HG03354 (cell line): ENCODE data around the gene RAPGEF6.

Experiments used
- ATAC-seq: cut with Tn5 transposase; IDR thresholded peaks from one replicate; pipeline ENCODE4 v1.9.1; 2021; ENCODE audit warnings: mild to moderate bottlenecking; ENCODE audit not compliant: unreplicated experiment, poor library complexity, severe bottlenecking

Gene RAPGEF6

DNA sequence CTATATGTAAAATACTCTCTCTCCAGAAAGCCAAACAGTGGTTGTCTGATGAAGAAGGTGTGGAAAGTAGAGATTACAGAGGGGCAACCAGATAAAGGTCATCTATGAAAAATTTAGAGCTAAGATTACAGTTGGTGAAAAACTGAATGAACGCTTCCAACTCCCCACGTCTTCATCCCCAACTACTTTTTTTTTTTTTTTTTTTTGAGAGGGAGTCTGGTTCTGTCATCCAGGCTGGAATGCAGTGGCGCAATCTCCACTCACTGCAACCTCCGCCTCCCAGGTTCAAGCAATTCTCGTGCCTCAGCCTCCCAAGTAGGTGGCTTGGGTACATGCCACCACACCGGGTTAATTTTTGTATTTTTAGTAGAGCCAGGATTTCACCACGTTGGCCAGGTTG lies 64.3 kb downstream of the RAPGEF6 start:
- ATAC-seq, result no peak

DNA sequence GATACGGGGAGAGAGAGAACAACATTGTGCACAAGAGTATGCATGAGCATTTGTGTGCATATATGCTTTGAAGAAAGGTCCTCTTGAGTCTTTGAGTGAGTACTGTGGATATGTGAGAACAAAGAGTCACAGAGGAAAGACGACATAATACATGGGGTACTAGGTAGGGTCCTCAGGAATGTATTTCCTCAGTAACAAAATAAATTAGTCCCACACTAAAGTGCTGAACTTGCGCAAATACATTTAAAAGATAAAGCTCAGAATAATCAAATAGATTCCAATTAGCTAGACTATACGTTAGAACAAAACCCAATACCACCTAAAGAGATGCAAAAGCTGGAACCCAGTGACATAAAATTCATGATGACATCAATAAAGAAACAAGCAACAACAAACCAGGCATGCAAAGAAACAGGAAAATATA lies 70.8 kb downstream of the RAPGEF6 start:
- ATAC-seq, result no peak

DNA sequence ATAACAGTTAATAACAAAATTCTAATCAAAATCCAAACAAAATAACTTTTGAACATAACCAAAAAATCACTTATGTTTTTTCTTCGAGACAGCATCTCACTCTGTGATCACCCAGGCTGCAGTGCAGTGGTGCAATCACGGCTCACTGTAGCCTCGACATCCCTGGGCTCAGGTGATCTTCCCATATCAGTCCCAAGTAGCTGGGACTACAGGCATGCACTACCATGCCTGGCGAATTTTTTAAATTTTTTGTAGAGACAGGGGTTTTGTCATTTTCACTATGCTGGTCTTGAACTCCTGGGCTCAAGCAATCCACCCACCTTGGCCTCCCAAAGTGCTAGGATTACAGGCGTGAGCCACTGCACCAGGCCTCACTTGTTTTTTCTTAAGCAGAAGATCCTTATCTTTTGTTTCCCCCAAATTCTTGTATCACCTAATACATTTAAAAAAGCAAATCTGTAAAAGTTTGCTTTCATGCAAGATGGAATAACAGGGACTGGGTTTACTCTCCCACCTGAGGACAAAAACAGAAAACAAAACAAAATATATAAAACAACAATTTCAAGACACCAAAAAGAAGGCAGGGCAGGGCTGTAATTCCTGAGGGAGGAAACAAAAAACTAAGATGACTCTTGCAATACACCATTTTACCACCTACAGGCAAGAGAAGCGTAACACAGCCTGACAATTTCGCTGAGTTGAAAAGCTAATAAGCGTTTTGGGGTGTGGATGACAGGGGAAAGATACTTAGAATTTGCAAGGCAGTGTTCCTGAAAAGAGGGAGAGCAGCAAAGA lies 71.4 kb downstream of the RAPGEF6 start:
- no peak for ATAC-seq

DNA sequence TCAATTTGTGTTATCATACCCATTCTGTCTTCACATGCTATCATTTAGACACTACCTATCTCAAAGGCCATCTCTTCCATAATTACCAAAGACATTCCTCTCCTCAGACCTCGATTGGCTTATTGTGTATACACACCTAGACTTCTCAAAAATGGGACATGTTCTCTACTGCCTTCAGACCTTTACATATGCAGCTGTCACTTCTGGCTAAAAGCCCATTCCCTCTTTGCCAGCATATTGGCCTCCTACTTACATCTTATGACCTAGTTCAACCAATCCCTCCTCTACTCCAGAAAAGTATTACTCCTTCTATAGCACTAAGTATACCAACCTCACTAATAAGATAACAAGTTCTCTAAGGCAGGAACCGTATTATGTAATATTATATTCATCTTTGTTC lies 84.4 kb downstream of the RAPGEF6 start:
- no peak for ATAC-seq

DNA sequence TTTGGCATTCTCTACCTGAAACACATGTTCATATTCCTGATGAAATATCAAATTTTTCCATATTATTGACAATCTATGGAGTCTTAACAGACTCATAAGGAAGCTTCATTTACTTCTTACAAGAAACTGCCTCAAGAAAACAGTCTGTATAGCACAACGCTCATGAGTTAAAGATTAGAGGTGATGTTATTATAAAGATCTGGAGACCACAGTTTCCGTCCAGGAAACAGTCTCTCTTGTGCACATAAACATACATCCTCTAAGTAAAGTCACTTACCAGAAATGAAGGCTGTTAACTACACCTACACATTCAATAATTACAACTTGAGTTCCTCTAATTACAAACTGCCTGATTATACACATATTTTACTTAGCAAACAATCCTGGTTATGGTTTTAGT lies 86.9 kb downstream of the RAPGEF6 start:
- ATAC-seq, result peak; percentile 88

DNA sequence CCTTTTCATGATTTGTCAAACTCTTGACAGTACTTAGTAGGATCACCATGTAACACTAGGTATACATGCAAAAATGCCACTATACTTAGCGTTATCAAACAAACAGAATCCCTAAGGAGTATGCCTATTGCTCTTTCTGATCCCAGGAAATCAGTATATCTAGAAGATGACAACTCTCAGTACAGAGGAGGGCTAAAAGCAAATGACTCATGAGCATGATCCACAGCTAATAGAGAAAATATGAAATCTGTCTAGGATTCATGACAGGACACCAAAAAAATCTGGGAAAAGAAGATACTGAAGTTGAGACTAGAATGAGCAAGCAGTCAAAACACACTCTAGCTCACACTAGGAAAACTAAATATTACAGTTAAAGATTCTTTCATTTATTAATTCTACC lies 89.2 kb downstream of the RAPGEF6 start:
- no peak for ATAC-seq

DNA sequence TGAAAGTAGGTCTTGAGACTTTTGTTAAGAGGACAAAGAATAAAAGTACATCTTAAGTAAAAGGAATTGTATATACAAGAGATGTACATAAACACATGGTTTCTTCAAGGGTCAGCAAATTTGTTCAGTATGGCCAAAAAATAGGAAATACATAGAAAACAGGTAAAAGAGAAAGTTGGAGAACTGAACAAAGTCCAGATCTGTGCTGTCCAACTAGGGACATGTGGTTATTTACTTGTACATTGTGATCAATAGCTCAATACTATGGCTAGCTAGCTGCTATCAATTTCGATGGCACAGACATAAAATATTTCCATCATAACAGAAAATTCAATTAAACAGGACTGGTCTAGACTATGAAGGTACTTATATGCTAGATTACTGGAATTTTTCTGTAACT lies 92.3 kb downstream of the RAPGEF6 start:
- ATAC-seq, result no peak

DNA sequence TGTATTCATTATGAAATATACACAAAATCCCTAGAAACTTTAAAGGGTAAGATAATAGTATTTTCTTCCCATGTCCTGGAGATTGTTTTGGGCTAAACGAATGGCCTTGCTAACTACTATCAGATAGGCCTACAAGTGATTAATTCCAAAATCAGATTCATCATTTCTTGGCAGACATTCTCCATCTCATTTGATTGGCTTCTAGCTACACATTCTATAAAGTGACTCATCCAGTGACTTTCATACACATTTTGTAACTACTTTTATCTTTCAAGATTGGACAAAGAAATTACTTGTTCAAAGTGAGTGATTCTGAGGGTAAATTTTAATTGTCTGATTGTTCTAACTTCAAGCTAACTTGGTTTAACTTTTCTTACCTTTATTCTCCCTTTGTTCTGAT lies 93.3 kb downstream of the RAPGEF6 start:
- ATAC-seq, result no peak

DNA sequence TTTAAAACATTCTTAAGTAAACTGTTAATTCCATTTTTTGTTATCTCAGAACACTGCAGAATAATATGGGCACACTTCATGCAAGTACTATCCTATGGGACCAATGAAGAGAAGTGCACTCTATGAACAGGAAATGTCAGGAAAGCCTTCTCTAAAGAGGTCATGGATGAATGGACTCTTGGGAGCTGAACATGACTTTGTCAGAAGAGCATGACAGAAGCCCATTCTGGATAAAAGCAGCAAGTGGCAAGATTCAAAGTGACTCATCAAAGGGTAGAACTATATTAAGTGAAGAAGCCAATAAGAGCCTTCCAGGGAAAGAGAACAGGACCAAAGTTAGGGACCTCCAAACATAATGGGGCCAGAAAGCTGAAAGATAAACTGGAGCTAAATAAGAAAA lies 94.0 kb downstream of the RAPGEF6 start:
- no peak for ATAC-seq

DNA sequence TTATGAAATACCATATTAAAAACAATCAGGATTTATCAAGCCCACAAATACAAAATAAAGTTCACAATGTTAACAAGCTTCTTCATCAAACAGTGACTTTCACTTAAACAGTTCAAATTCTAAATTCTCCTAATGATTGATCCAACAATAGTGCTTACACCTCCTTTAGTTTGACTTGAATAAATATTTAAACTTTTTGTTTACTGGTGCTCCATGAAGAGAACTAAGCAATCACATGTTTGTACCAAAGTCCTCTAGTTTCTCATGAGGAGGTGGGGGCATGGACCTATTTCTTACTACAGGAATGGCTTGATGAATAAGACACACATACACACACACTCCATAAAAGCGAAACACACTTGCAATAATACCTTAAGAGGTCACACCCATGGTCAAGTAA lies 95.8 kb downstream of the RAPGEF6 start:
- no peak for ATAC-seq

DNA sequence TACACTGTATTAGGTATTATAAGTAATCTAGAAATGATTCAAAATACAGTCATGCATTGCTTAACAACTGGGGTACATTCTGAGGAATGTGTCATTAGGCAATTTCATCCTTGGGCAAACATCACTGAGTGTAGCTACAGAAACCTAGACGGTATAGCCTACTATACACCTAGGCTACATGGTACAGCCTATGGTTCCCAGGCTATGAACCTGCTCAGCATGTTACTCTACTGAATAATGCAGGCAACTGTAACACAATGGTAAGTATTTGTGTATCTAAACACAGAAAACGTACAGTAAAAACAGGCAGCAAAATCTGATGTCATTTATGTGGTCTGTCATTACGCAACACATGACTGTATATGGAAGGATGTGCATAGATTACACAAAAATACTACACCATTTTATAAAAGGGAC lies 96.8 kb downstream of the RAPGEF6 start:
- ATAC-seq, result no peak

DNA sequence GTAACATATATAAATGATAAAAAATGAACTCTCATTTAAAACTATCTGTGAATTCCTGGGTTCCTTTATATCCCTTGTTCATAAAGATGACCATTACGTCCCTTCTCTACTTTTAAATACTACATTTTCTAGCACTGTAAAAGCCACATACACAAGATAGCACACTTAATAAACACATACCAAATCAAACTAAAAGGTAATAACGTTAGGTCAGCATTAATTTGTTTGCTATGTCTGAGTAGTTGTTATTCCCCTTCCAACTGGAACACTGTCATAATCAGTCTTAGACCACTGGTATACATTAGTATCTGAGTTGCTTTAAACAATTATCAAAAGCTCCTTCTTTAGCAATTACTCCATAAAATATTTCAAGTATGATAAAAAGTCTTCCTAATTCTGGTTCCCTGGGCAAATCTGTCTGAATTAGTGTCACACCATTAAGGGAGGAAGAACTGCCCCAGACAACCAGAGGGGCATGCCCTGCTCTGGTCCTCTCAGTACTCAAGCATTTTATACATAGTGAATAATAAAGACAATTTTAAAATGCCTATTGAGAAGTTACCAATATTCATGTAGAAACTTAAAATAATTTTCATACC lies 98.1 kb downstream of the RAPGEF6 start:
- ATAC-seq, result no peak

DNA sequence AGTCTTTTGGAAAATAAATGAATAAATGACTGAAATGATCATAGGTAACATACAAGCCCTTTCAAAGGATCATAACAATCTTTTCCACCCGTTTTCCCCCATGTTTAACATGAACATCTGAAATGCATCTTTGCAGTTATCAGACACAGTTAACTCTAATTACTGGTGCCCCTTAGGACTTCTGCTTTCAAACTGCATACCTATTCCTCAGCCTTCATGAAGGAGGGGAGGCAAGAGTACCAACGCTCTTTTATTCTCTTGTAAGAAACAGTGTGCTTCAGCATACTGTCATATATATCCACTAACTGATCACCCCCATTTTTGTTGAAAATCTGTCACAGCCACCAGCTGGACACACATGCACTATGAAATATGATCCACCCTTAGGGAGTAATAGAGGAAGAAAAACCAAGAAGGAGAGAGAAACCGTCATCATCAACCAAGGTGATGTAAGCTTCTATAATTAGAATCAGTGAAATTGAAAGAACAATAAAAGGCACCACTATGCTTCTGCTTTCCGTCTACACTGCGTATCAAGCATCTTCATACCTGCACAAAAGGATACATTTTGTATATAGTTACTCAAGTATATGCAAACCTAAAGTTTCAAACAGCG lies 98.7 kb downstream of the RAPGEF6 start:
- peak; percentile 93 for ATAC-seq

DNA sequence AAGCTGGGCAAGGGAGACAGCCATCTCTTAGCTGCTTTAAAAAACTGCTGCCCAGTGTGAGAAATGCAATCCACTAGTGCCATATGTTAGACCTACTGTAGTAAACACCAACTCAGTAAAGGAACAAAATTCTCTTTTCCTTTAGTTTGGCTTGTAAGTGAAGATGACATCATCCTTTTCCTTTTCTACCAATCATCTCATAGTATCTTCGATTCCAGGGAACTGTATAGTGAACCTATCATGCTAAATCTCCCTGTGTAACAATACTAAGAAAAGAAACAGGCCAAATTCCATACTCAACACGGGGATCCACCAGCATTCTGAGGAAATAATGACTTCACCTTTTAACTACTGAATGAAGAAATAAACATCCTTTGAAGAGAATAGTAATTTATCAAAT lies 100.1 kb downstream of the RAPGEF6 start:
- no peak for ATAC-seq

DNA sequence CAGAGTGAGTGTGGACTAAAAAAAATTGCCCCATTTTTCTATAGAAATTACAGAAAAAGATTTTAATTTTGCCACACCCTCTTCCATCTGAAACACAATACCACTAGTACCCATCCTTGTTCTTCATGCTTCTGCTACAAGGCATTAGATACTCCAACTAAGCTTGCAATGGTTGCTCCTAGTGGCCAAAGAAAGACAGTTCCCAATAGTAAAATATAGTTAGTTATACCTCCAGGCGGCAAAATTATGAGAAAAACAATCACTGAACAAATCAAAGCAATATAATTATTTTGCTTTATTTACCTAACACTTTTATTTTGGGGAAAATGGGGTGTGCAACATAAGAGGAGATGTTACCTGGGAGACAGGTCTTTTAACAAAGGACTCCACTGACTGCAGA lies 101.2 kb downstream of the RAPGEF6 start:
- ATAC-seq, result no peak

DNA sequence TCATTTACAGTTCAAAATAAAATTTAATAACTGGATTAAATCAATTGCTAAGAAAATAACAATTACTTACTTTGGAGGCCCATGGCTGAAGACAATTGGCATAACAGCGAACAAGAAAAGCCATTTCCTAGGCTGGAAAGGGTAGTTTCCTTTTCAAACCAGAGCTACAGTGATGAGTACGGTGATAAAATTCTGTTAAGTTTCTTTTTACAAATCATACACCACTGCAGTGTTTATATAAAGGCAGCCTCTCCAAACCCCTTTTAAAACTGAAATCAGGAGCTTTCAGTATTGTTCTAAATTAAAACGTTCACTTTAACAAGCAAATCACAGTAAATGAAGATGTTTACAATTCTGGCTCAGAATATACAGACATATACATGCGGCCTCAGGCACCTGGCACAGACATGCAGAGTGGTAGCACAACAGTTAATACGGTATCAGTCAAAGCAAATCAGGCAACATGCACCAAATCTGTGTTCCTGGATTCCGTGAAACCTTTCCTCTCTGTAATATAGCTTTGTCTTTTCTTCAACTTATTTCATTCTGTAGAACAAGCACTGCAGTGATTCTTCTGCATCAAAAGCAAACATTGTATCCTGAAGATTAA lies 102.9 kb downstream of the RAPGEF6 start:
- ATAC-seq, result peak; percentile 38

DNA sequence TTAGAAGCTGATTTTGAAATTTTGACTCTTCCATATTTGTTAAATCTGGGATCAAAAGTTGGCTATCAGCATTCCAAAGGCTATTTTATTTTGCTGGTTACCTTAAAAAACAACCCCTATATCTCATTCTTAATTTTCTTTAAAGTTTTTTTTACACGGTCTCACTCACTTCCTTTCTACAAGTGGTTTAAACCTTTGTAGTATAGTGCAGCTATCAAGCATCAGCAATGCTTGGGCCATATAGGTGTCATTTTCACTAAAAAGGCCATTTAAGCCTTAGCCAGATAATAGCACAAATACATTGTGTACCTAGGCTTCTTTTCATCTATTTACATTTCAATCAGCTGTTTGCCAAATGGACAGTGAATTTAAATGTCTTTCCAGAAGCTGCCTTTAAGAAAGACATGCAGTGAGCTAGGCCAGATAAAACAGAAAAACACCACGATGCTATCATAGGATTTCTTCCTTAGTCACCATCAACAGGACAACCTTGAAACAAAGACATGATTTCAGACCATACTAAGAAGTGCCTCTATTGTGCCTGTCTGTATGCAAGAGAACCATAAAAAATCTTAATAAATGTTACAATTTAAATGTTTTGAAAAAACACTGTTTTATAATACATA lies 104.2 kb downstream of the RAPGEF6 start:
- no peak for ATAC-seq

DNA sequence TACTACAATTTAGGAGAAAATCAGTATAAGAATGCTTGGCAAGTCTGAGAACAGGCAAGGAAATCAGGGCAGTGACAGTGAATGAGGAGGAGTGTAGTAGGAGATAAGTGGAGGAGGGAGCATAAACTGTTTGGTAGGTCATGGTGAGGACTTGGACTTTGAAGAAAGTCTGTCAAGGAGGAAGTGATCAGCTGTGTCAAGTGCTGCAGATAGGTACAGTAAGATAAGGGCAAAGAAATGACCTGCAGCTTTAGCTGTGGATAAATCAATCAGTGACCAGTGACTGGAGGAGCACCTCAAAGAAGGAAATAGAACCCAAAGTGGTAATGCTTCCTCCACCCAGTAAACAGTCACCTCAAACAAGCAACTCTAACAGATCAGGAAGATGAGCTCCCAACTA lies 106.3 kb downstream of the RAPGEF6 start:
- peak; percentile 66 for ATAC-seq

DNA sequence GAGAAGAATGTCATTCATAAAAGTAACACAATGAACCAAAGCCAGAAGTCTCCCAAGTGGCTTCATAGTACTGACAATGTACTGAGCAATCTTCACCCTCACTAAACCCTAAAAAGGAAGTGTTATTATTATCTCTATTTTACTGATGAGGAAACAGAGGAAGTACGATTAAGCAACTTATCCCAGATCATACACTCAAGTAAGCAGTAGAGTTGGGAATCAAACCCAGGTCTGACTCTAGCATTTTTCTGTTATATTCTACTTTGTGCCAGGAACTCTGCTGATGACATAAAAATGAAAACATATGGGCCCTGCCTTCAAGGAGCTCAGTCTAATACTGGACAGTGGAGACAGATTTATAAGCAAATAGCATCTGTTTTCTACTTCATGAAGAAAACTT lies 109.2 kb downstream of the RAPGEF6 start:
- ATAC-seq, result no peak

DNA sequence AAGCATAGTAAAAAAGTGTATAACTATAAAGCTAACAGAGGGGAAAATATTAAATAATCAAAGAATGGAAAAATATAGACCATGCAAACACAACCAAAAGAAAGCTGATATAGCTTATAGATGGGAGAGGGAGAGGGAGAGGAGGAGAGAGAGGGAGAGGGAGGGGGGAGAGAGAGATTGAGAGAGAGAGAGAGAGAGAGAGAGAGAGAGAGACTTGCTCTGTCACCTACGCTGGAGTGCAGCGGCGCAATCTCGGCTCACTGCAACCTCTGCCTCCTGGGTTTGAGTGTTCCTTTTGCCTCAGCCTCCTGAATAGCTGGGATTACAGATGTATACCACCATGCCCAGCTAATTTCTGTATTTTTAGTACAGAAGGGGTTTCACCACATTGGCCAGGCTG lies 110.6 kb downstream of the RAPGEF6 start:
- no peak for ATAC-seq
